A549 treated with CpdA at 1 μM for 4 hours (cell line): Measurements from ENCODE around the gene LOXL1. TPM values are rescaled to one million over a fixed set of nuclear protein-coding genes. Genes with fewer than 3 reads are reported as not detected.

ENCODE experiments used
- total RNA-seq: library from RNA; stranded (reverse); fragments of 200-300 nt; extraction: Qiagen RNA extraction; gene quantifications from 5 replicates; pipeline ENCODE4 v1.2.3, GENCODE V29; 2022; ENCODE audit warnings: low read depth

The LOXL1 gene
- total RNA-seq = 0.28 to 0.72 TPM (median 0.43 TPM) in 5 replicates

DNA sequence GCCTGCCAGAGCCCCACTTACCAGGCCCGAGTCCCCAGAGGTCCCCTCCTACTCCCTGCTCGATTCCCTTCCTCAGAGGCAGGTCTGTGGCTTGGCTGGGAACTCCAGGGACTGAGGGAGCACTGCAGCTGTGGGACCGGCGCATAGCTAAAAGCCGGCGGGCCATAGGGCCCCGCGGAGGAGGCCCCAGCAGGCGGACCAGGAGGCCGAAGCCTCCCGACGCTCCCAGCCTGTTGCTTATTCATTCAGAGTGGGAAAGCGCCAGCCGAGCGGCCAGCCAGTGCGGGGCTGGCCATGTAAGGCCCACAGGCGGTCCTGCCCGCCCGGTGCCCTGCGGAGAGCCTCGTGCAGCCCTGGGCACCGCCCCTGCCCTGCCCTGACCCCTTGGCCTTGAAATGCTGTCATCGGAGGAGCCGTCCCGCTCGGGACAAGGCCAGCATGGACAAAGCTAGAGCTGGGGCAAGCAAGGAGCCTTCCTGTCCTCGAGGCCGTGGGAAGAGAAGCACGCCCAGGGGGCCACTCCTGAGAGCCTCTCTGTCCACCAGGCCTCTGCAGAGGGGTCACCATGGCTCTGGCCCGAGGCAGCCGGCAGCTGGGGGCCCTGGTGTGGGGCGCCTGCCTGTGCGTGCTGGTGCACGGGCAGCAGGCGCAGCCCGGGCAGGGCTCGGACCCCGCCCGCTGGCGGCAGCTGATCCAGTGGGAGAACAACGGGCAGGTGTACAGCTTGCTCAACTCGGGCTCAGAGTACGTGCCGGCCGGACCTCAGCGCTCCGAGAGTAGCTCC lies at the start of gene LOXL1:
LOXL1 (plus strand) TSS at position 244 of the 784 bp plus-strand sequence; CDS start at position 566, 322 bp downstream.

GRCh38 chr15:73991726-73992593 lies 65.7 kb downstream of the LOXL1 start, which contains the start of gene STOML1:
TSS of gene STOML1 (minus strand) at chr15:73992295. CDS start at chr15:73992223, 72 bp downstream.

DNA sequence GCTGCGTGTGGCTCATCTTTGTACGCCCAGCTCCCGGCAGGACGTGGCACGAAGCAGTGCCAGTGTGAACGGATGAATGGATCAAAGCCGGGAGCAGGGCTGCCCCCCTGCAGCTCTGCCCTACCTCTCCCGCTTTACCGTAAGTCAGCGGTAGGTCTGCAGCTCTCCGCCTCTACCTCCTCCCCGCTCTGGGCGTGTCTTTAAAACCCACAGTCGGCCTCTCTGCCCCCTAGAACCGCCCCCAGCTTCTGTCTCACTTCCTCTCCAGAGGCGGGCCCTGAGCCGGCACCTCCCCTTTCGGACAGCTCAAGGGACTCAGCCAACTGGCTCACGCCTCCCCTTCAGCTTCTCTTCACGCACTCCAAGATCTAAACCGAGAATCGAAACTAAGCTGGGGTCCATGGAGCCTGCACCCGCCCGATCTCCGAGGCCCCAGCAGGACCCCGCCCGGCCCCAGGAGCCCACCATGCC lies 68.2 kb downstream of the LOXL1 start, which contains the start of gene PML:
PML (plus strand) TSS at position 304 of the 471 bp plus-strand sequence; CDS start at position 401, 97 bp downstream.

Other genes with a start within 250 kb of the LOXL1 start
- gene CD276, start 242.1 kb upstream of the LOXL1 start, total RNA-seq = 66.6 to 83.0 TPM (median 79.1 TPM) in 5 replicates
- 1.7 to 2.3 TPM (median 2.1 TPM) in 5 replicates for gene INSYN1, start 173.1 kb upstream of the LOXL1 start, total RNA-seq
- gene TBC1D21, start 52.9 kb upstream of the LOXL1 start, total RNA-seq = not detected in 5 replicates
- gene STOML1, start 65.8 kb downstream of the LOXL1 start, total RNA-seq = 9.6 to 12.9 TPM (median 12.0 TPM) in 5 replicates
- 10.7 to 15.4 TPM (median 14.8 TPM) in 5 replicates for gene PML, start 68.3 kb downstream of the LOXL1 start, total RNA-seq
- 0.07 to 0.14 TPM (median 0.11 TPM) in 4 of 5 replicates, not detected in the other for gene GOLGA6A, start 156.1 kb downstream of the LOXL1 start, total RNA-seq
- 0.13 to 0.27 TPM (median 0.15 TPM) in 5 replicates for gene ISLR2, start 204.1 kb downstream of the LOXL1 start, total RNA-seq
- gene ISLR, start 247.2 kb downstream of the LOXL1 start, total RNA-seq = 0.14 to 0.44 TPM (median 0.38 TPM) in 5 replicates